ENCODE measurements around the gene PPFIA1. TPM values are rescaled to one million over a fixed set of nuclear protein-coding genes. Genes with fewer than 3 reads are reported as not detected.
"Not testable (repeated sequence)": the region's sequence is repeated elsewhere in the genome, so short reads cannot be mapped to it uniquely, and the experiment has no call there.

Gene PPFIA1
- total and polyA plus RNA-seq, 9 donors = 20.5 to 60.3 (median 37.8) TPM

GRCh38 chr11:70252844-70253243 lies 17.6 kb upstream of the PPFIA1 start:
- H3K27me3 ChIP-seq = no peaks in the 10 kb centered on the region
- no peaks in the 10 kb centered on the region for H3K4me1 ChIP-seq (ENCODE audit: insufficient read depth)
- intact Hi-C loops (cut with DNase I) = no loop called here
- no peak overlapping the region for H3K4me3 ChIP-seq
- WGBS, 3 donors = 95% methylated on average over 12 of the region's 12 CpGs
- no peak for TF ChIP-seq CTCF (IDR thresholded peaks at IDR 0.05)
- no peak for TF ChIP-seq EP300 (IDR thresholded peaks at IDR 0.05)
- TF ChIP-seq POLR2A (IDR thresholded peaks at IDR 0.05) = no peak
- H3K9me3 ChIP-seq = no peaks in the 10 kb centered on the region
- no peaks in the 10 kb centered on the region for H3K36me3 ChIP-seq
- no peak overlapping the region for H3K27ac ChIP-seq
- no peak for DNase-seq

GRCh38 chr11:70255477-70256116 lies 14.9 kb upstream of the PPFIA1 start:
- no peaks in the 10 kb centered on the region for H3K9me3 ChIP-seq
- TF ChIP-seq EP300 (IDR thresholded peaks at IDR 0.05) (no peak), POLR2A (IDR thresholded peaks at IDR 0.05) (no peak)
- H3K4me1 ChIP-seq (ENCODE audit: insufficient read depth) = no peaks in the 10 kb centered on the region
- no peaks in the 10 kb centered on the region for H3K36me3 ChIP-seq
- no peak overlapping the region for H3K27ac ChIP-seq
- H3K4me3 ChIP-seq = no peak overlapping the region
- no peaks in the 10 kb centered on the region for H3K27me3 ChIP-seq
- intact Hi-C loops (cut with DNase I) = no loop called here
- WGBS, 3 donors = 45 to 53% (median 46%) methylated on average over 12 of the region's 12 CpGs
- DNase-seq = no peak

GRCh38 chr11:70259077-70259476 lies 11.4 kb upstream of the PPFIA1 start:
- H3K27ac ChIP-seq; H3K9me3 ChIP-seq; DNase-seq; H3K4me3 ChIP-seq; H3K4me1 ChIP-seq (ENCODE audit: insufficient read depth); intact Hi-C loops (cut with DNase I); H3K27me3 ChIP-seq; H3K36me3 ChIP-seq: not testable (repeated sequence)
- WGBS, 3 donors = 94 to 97% (median 94%) methylated on average over 2 of the region's 2 CpGs

- no peaks in the 10 kb centered on the region for H3K27me3 ChIP-seq
- WGBS, 3 donors = 89 to 93% (median 92%) methylated on average over 6 of the region's 6 CpGs
- H3K27ac ChIP-seq = no peak overlapping the region
- H3K4me1 ChIP-seq (ENCODE audit: insufficient read depth) = peaks cover 2% of the 10 kb centered on the region
- H3K9me3 ChIP-seq = no peaks in the 10 kb centered on the region
- H3K36me3 ChIP-seq = no peaks in the 10 kb centered on the region
- no peak for DNase-seq
- no peak for TF ChIP-seq POLR2A (IDR thresholded peaks at IDR 0.05)
- no peak for TF ChIP-seq CTCF (IDR thresholded peaks at IDR 0.05)
- no peak for TF ChIP-seq EP300 (IDR thresholded peaks at IDR 0.05)
- intact Hi-C loops (cut with DNase I) = loop anchor here in 1 of 4 donors (10.0 kb wide), 1 partner anchor 58 kb away; the partner anchor contains the start of gene FADD
- no peak overlapping the region for H3K4me3 ChIP-seq
These were observed 7.5 kb upstream of the PPFIA1 start for GRCh38 chr11:70262951-70263350.

- intact Hi-C loops (cut with DNase I) = loop anchor here in 1 of 4 donors (10.0 kb wide), 1 partner anchor 59 kb away; the partner anchor contains the start of gene FADD
- Histone ChIP-seq H3K9me3 (no peaks in the 10 kb centered on the region), H3K4me3 (no peak overlapping the region), H3K36me3 (no peaks in the 10 kb centered on the region), H3K4me1 (ENCODE audit: insufficient read depth) (peaks cover 2% of the 10 kb centered on the region), H3K27me3 (no peaks in the 10 kb centered on the region), H3K27ac (no peak overlapping the region)
- WGBS, 3 donors = 84 to 94% (median 93%) methylated on average over 7 of the region's 7 CpGs
- DNase-seq = no peak
- TF ChIP-seq EP300 (IDR thresholded peaks at IDR 0.05) (no peak), CTCF (IDR thresholded peaks at IDR 0.05) (no peak), POLR2A (IDR thresholded peaks at IDR 0.05) (no peak)
These were observed 7.1 kb upstream of the PPFIA1 start for GRCh38 chr11:70263363-70263762.

Measured in ovary (tissue), 9 donors.